Activated T-helper 2 cell treated with anti-CD3 and anti-CD28 coated beads, Interferon-gamma antibody, Interleukin-2, Interleukin-4, amounts not matched to agents 10 μg/mL and 5 μg/mL and 100 μg/mL, durations not matched to agents 14 hours and 24 hours and 36 hours (primary cell): ENCODE measurements around the gene CRYBA1. TPM values are rescaled to one million over a fixed set of nuclear protein-coding genes. Genes with fewer than 3 reads are reported as not detected.

Experiments
- DNase-seq: peaks from one replicate; pipeline ENCODE4 v3.0.0; 2021; ENCODE audit warnings: low spot score
- H3K27ac Mint-ChIP-seq: one replicate; pipeline ENCODE4 v1.8.0; 2021; ENCODE audit warnings: mixed read lengths
- H3K27me3 Mint-ChIP-seq: one replicate; pipeline ENCODE4 v1.8.0; 2021; ENCODE audit warnings: low read depth, mixed read lengths
- H3K36me3 Mint-ChIP-seq: one replicate; pipeline ENCODE4 v1.8.0; 2021; ENCODE audit warnings: low read depth, mixed read lengths
- H3K4me1 Mint-ChIP-seq: one replicate; pipeline ENCODE4 v1.8.0; 2021; ENCODE audit warnings: low read depth, mixed read lengths
- H3K4me3 Mint-ChIP-seq: one replicate; pipeline ENCODE4 v1.8.0; 2021; ENCODE audit warnings: low read depth, mild to moderate bottlenecking, moderate library complexity, mixed read lengths
- H3K9me3 Mint-ChIP-seq: one replicate; pipeline ENCODE4 v1.8.0; 2021; ENCODE audit warnings: mixed read lengths
- intact Hi-C: fragments of 100-400 bp; cut with micrococcal nuclease; formaldehyde crosslinking; loops from one replicate; pipeline ENCODE4 v1.15.1; 2023
- total RNA-seq: library from RNA; stranded (reverse); gene quantifications from 2 replicates; pipeline ENCODE4 v1.2.3, GENCODE V29; 2022

The CRYBA1 gene
- total RNA-seq, 1 donor from 2014 or later: not detected

GRCh38 chr17:29293890-29294579 is 47.4 kb downstream of the CRYBA1 start, which contains the start of gene NUFIP2:
Gene NUFIP2, minus strand, starts transcription at chr17:29294148. Its CDS starts 89 bp downstream, at chr17:29294059.
- peak within 1 kb of the TSS; percentile 99 for H3K27ac Mint-ChIP-seq
- H3K4me3 Mint-ChIP-seq: peak within 1 kb of the TSS; percentile 99
- intact Hi-C loops: loop anchor here (1.0 to 5.0 kb wide), 4 partner anchors 98 to 342 kb away; partner anchors contain the start of genes ABHD15, TAOK1 and TP53I13
- H3K4me1 Mint-ChIP-seq: peaks cover 22% of the 10 kb centered on the region
- peaks cover 32% of the 10 kb centered on the region for H3K36me3 Mint-ChIP-seq
- no peaks in the 10 kb centered on the region for H3K27me3 Mint-ChIP-seq
- no peaks in the 10 kb centered on the region for H3K9me3 Mint-ChIP-seq
- peak; percentile 98 for DNase-seq

DNA sequence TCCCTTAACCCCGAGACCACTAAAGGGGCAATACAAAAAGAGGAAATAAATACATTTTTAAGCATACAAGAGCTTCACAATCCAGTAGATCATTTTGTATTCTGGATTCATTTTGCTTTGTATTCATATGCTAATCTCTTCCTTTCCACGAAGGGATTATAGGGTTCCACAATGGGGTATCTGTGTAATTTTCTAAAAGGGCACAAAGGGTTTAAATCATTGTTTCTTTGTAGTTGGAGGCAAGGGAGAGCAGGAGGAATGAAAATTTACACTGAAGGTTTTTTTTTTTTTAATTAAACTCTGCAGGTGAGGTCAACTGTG is 47.9 kb downstream of the CRYBA1 start:
- H3K4me1 Mint-ChIP-seq: peaks cover 19% of the 10 kb centered on the region
- no peak for DNase-seq
- no peaks in the 10 kb centered on the region for H3K27me3 Mint-ChIP-seq
- H3K9me3 Mint-ChIP-seq: no peaks in the 10 kb centered on the region
- H3K36me3 Mint-ChIP-seq: peaks cover 27% of the 10 kb centered on the region
- peak overlapping the region; percentile 99 for H3K4me3 Mint-ChIP-seq
- intact Hi-C loops: loop anchor here (1.0 to 5.0 kb wide), 3 partner anchors 98 to 342 kb away; partner anchors contain the start of genes ABHD15, TAOK1 and TP53I13
- H3K27ac Mint-ChIP-seq: peak overlapping the region; percentile 99

- peaks cover 20% of the 10 kb centered on the region for H3K4me1 Mint-ChIP-seq
- peak overlapping the region; percentile 60 for H3K4me3 Mint-ChIP-seq
- DNase-seq: no peak
- no peaks in the 10 kb centered on the region for H3K9me3 Mint-ChIP-seq
- intact Hi-C loops: no loop called here
- H3K27ac Mint-ChIP-seq: peak overlapping the region; percentile 38
- H3K27me3 Mint-ChIP-seq: peaks cover 2% of the 10 kb centered on the region
- peaks cover 21% of the 10 kb centered on the region for H3K36me3 Mint-ChIP-seq
Measured at GRCh38 chr17:29295420-29295819, 48.8 kb downstream of the CRYBA1 start.

GRCh38 chr17:29299031-29299430 is 52.4 kb downstream of the CRYBA1 start:
- Mint-ChIP-seq H3K27ac (no peak overlapping the region), H3K9me3 (no peaks in the 10 kb centered on the region)
- intact Hi-C loops: no loop called here

DNA sequence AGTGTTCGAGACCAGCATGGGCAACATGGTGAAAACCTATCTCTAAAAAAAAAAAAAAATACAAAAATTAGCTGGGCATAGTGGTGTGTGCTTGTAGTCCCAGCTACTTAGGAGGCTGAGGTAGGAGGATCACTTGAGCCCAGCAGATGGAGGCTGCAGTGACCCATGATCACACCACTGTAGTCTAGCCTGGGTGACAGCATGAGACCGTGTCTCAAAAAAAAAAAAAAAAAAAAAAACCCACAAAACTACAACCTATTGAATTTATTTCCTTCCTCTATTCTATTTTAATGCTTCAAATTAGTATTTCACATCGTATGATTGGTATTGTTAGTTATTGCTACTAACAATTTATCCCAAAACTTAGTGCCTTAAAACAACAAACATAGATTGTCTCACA is 56.7 kb downstream of the CRYBA1 start:
- intact Hi-C loops: no loop called here
- Mint-ChIP-seq H3K27ac (no peak overlapping the region), H3K36me3 (no peaks in the 10 kb centered on the region), H3K4me3 (no peak overlapping the region), H3K4me1 (peaks cover 3% of the 10 kb centered on the region), H3K9me3 (no peaks in the 10 kb centered on the region), H3K27me3 (peaks cover 8% of the 10 kb centered on the region)
- DNase-seq: no peak

More at GRCh38 chr17:29299031-29299430, 52.4 kb downstream of the CRYBA1 start:
- DNase-seq: no peak
- Mint-ChIP-seq H3K27me3 (peaks cover 5% of the 10 kb centered on the region), H3K36me3 (no peaks in the 10 kb centered on the region), H3K4me3 (no peak overlapping the region), H3K4me1 (peaks cover 12% of the 10 kb centered on the region)

Other genes with a start within 250 kb of the CRYBA1 start
- gene SEZ6, start 240.8 kb upstream of the CRYBA1 start, total RNA-seq: not detected in 2 replicates
- 2.0 and 2.8 TPM in 2 replicates for gene PIPOX, start 203.7 kb upstream of the CRYBA1 start, total RNA-seq
- gene MYO18A, start 66.5 kb upstream of the CRYBA1 start, total RNA-seq: 49.5 and 50.3 TPM in 2 replicates
- gene NUFIP2, start 47.3 kb downstream of the CRYBA1 start, total RNA-seq: 83.3 and 85.7 TPM in 2 replicates
- gene TAOK1, start 143.5 kb downstream of the CRYBA1 start, total RNA-seq: 41.9 and 47.9 TPM in 2 replicates